ENCODE results near the gene C1orf35. TPM values are rescaled to one million over a fixed set of nuclear protein-coding genes. Genes with fewer than 3 reads are reported as not detected.

Gene C1orf35
- total and polyA plus RNA-seq, 2 of the 8 experiments (the other 6 are each of a cell fraction or from before 2014, with no cell fraction given) = 18.6 to 19.9 TPM

GRCh38 chr1:228082214-228082917 lies 20.8 kb downstream of the C1orf35 start, which contains the start of gene ARF1 (continued):
- TF ChIP-seq TBP (IDR thresholded peaks at IDR 0.05; ENCODE audit: low read depth, low read length) (peak; percentile 77), SP4 (IDR thresholded peaks at IDR 0.05; ENCODE audit: low read length) (peak; percentile 73; the same call in 1 of the 2 replicates)
